Karpas-422 (cell line): Measurements from ENCODE around the gene R3HDM4. TPM values are rescaled to one million over a fixed set of nuclear protein-coding genes. Genes with fewer than 3 reads are reported as not detected.

ENCODE experiments used
- DNase-seq: peaks from one replicate; pipeline ENCODE4 v3.0.0-alpha.2; 2015
- H2AFZ ChIP-seq: fragments of 200-600 bp; sonication (generic); 2 replicates; pipeline ENCODE4 v1.6.1; 2014; ENCODE audit warnings: antibody characterized with exemption, low read length, mixed read lengths
- H3K27ac ChIP-seq: fragments of 200-600 bp; sonication (generic); 2 replicates; pipeline ENCODE4 v1.5.1; 2014; ENCODE audit warnings: mild to moderate bottlenecking, low read length, moderate library complexity
- H3K27me3 ChIP-seq: fragments of 200-600 bp; sonication (generic); 2 replicates; pipeline ENCODE4 v1.6.1; 2014; ENCODE audit warnings: low read length, mixed read lengths
- H3K36me3 ChIP-seq: fragments of 200-600 bp; sonication (generic); 2 replicates; pipeline ENCODE4 v1.6.1; 2014; ENCODE audit warnings: low read length, mixed read lengths; ENCODE audit not compliant: insufficient read depth
- H3K4me1 ChIP-seq: fragments of 200-600 bp; sonication (generic); 2 replicates; pipeline ENCODE4 v1.6.1; 2014; ENCODE audit warnings: mild to moderate bottlenecking, low read length, mixed read lengths
- H3K4me2 ChIP-seq: fragments of 200-600 bp; sonication (generic); 2 replicates; pipeline ENCODE4 v1.6.1; 2014; ENCODE audit warnings: low read length, low read depth, mild to moderate bottlenecking; ENCODE audit not compliant: poor library complexity, severe bottlenecking
- H3K4me3 ChIP-seq: fragments of 200-600 bp; sonication (generic); 2 replicates; pipeline ENCODE4 v1.5.1; 2014; ENCODE audit warnings: mild to moderate bottlenecking, antibody characterized with exemption, low read length, mixed read lengths
- H3K79me2 ChIP-seq: fragments of 200-600 bp; sonication (generic); 2 replicates; pipeline ENCODE4 v1.6.1; 2014; ENCODE audit warnings: mild to moderate bottlenecking, low read length, mixed read lengths
- H3K9ac ChIP-seq: fragments of 200-600 bp; sonication (generic); 2 replicates; pipeline ENCODE4 v1.6.0; 2014; ENCODE audit warnings: low read length
- H3K9me2 ChIP-seq: fragments of 200-600 bp; sonication (generic), shearing (Covaris generic); replicated peaks from 2 replicates; pipeline ENCODE4 v1.6.0; 2014; ENCODE audit warnings: mild to moderate bottlenecking, low read length, moderate library complexity; ENCODE audit not compliant: insufficient read depth
- H3K9me3 ChIP-seq: fragments of 300-700, 200-600 bp; sonication (generic); 2 replicates; pipeline ENCODE4 v1.6.1; 2014; ENCODE audit warnings: low read length, mixed read lengths
- H4K20me1 ChIP-seq: fragments of 200-600 bp; sonication (generic); 2 replicates; pipeline ENCODE4 v1.6.1; 2014; ENCODE audit warnings: mild to moderate bottlenecking, antibody characterized with exemption, low read length, low read depth; ENCODE audit not compliant: insufficient read depth
- total RNA-seq: library from RNA; depleted of rRNA; stranded (reverse); fragments of >200 nt; shearing (Covaris generic); gene quantifications from 2 replicates; pipeline ENCODE4 v1.2.3, GENCODE V29; 2014; ENCODE audit warnings: low replicate concordance

R3HDM4 gene
- total RNA-seq, 1 experiment from 2014 or later = 41.9 TPM

- no peak overlapping the region for H3K4me3 ChIP-seq
- H3K4me1 ChIP-seq = peaks cover 20% of the 10 kb centered on the region
- no peaks in the 10 kb centered on the region for H3K9me2 ChIP-seq
- H3K79me2 ChIP-seq = no peaks in the 10 kb centered on the region
- H4K20me1 ChIP-seq = 0 out of 2 replicates have a peak, but pooled peaks cover 10% of the 10 kb centered on the region
- no peak overlapping the region for H3K9ac ChIP-seq
- DNase-seq = no peak
- no peaks in the 10 kb centered on the region for H3K36me3 ChIP-seq
- no peak overlapping the region for H3K27ac ChIP-seq
- no peaks in the 10 kb centered on the region for H3K27me3 ChIP-seq
- no peak overlapping the region for H3K4me2 ChIP-seq
- no peaks in the 10 kb centered on the region for H3K9me3 ChIP-seq
- no peak overlapping the region for H2AFZ ChIP-seq
Measured at GRCh38 chr19:950352-951066, 37.5 kb upstream of the R3HDM4 start.

- H2AFZ ChIP-seq = no peak overlapping the region
- H3K9ac ChIP-seq = no peak overlapping the region
- 0 out of 2 replicates have a peak, but pooled peaks cover 4% of the 10 kb centered on the region for H4K20me1 ChIP-seq
- H3K4me2 ChIP-seq = no peak overlapping the region
- peaks cover 17% of the 10 kb centered on the region for H3K4me1 ChIP-seq
- no peaks in the 10 kb centered on the region for H3K9me3 ChIP-seq
- no peak overlapping the region for H3K27ac ChIP-seq
- DNase-seq = no peak
- H3K27me3 ChIP-seq = no peaks in the 10 kb centered on the region
- H3K79me2 ChIP-seq = no peaks in the 10 kb centered on the region
- no peaks in the 10 kb centered on the region for H3K36me3 ChIP-seq
- no peak overlapping the region for H3K4me3 ChIP-seq
- H3K9me2 ChIP-seq = no peaks in the 10 kb centered on the region
Measured at GRCh38 chr19:948842-949496, 36.0 kb upstream of the R3HDM4 start.

GRCh38 chr19:947707-948539 lies 34.9 kb upstream of the R3HDM4 start:
- no peaks in the 10 kb centered on the region for H3K36me3 ChIP-seq
- H3K9me3 ChIP-seq = no peaks in the 10 kb centered on the region
- peaks cover 15% of the 10 kb centered on the region for H3K4me1 ChIP-seq
- peak overlapping the region; percentile 33; the same call in 1 of the 2 replicates for H2AFZ ChIP-seq
- peak; percentile 92 for DNase-seq
- H3K79me2 ChIP-seq = no peaks in the 10 kb centered on the region
- H3K9ac ChIP-seq = peak overlapping the region; percentile 72
- no peaks in the 10 kb centered on the region for H3K9me2 ChIP-seq
- H3K4me2 ChIP-seq = peak overlapping the region; percentile 53
- peak overlapping the region; percentile 65 for H3K4me3 ChIP-seq
- no peaks in the 10 kb centered on the region for H4K20me1 ChIP-seq
- no peaks in the 10 kb centered on the region for H3K27me3 ChIP-seq
- H3K27ac ChIP-seq = no peak overlapping the region

GRCh38 chr19:947090-947706 lies 34.2 kb upstream of the R3HDM4 start:
- Histone ChIP-seq H4K20me1 (0 out of 2 replicates have a peak, but pooled peaks cover under 1% of the 10 kb centered on the region), H3K4me1 (peaks cover 13% of the 10 kb centered on the region), H3K79me2 (no peaks in the 10 kb centered on the region), H3K4me2 (peak overlapping the region; percentile 53), H3K9me2 (no peaks in the 10 kb centered on the region), H3K4me3 (peak overlapping the region; percentile 65), H3K9me3 (no peaks in the 10 kb centered on the region), H3K27ac (no peak overlapping the region), H2AFZ (peak overlapping the region; percentile 33; the same call in 1 of the 2 replicates), H3K9ac (peak overlapping the region; percentile 72), H3K27me3 (no peaks in the 10 kb centered on the region), H3K36me3 (no peaks in the 10 kb centered on the region)
- peak; percentile 78 for DNase-seq

GRCh38 chr19:945401-946252 lies 32.6 kb upstream of the R3HDM4 start:
- no peak for DNase-seq
- Histone ChIP-seq H3K79me2 (no peaks in the 10 kb centered on the region), H3K27ac (no peak overlapping the region), H3K4me1 (peaks cover 13% of the 10 kb centered on the region), H3K4me2 (no peak overlapping the region), H4K20me1 (0 out of 2 replicates have a peak, but pooled peaks cover 6% of the 10 kb centered on the region), H3K4me3 (no peak overlapping the region), H3K9me3 (no peaks in the 10 kb centered on the region), H3K9ac (no peak overlapping the region), H3K27me3 (no peaks in the 10 kb centered on the region), H3K9me2 (no peaks in the 10 kb centered on the region), H3K36me3 (no peaks in the 10 kb centered on the region), H2AFZ (no peak overlapping the region)

- DNase-seq = no peak
- H3K27me3 ChIP-seq = no peaks in the 10 kb centered on the region
- no peak overlapping the region for H3K4me3 ChIP-seq
- H3K4me2 ChIP-seq = no peak overlapping the region
- H3K27ac ChIP-seq = no peak overlapping the region
- no peaks in the 10 kb centered on the region for H3K9me2 ChIP-seq
- H3K36me3 ChIP-seq = no peaks in the 10 kb centered on the region
- H2AFZ ChIP-seq = no peak overlapping the region
- no peak overlapping the region for H3K9ac ChIP-seq
- H3K4me1 ChIP-seq = peaks cover 13% of the 10 kb centered on the region
- H3K9me3 ChIP-seq = no peaks in the 10 kb centered on the region
- no peaks in the 10 kb centered on the region for H3K79me2 ChIP-seq
- H4K20me1 ChIP-seq = 0 out of 2 replicates have a peak, but pooled peaks cover 6% of the 10 kb centered on the region
Measured at GRCh38 chr19:944663-945241, 31.7 kb upstream of the R3HDM4 start.

GRCh38 chr19:944171-944567 lies 31.1 kb upstream of the R3HDM4 start:
- H3K4me1 ChIP-seq = peaks cover 13% of the 10 kb centered on the region
- H3K9ac ChIP-seq = no peak overlapping the region
- 0 out of 2 replicates have a peak, but pooled peaks cover 6% of the 10 kb centered on the region for H4K20me1 ChIP-seq
- H3K27me3 ChIP-seq = no peaks in the 10 kb centered on the region
- DNase-seq = no peak
- no peak overlapping the region for H3K27ac ChIP-seq
- H2AFZ ChIP-seq = no peak overlapping the region
- no peaks in the 10 kb centered on the region for H3K79me2 ChIP-seq
- H3K9me2 ChIP-seq = no peaks in the 10 kb centered on the region
- no peaks in the 10 kb centered on the region for H3K9me3 ChIP-seq
- no peak overlapping the region for H3K4me3 ChIP-seq
- no peaks in the 10 kb centered on the region for H3K36me3 ChIP-seq
- H3K4me2 ChIP-seq = no peak overlapping the region
